GM13977 (cell line): ENCODE data around the gene DYNC1I1.

Experiments
- DNase-seq: peaks from one replicate; pipeline ENCODE4 v3.0.0; 2012; ENCODE audit warnings: low spot score
- in situ Hi-C: fragments of 300-500 bp; cut with MboI; formaldehyde crosslinking; loops from one replicate; pipeline ENCODE4 v1.12.0; 2022; ENCODE audit warnings: low sequenced_read_pairs, low pct_unique_long_range_greater_than_20kb, mixed read lengths, inconsistent platforms; ENCODE audit not compliant: unreplicated experiment
- TF ChIP-seq, protein P1 (sequence below): IDR thresholded peaks from 2 replicates; pipeline ENCODE4 v1.5.1; 2012; ENCODE audit warnings: mild to moderate bottlenecking, control low read depth; ENCODE audit not compliant: insufficient read depth; ENCODE audit errors: extremely low read depth, missing control alignments

DYNC1I1 gene

DNA sequence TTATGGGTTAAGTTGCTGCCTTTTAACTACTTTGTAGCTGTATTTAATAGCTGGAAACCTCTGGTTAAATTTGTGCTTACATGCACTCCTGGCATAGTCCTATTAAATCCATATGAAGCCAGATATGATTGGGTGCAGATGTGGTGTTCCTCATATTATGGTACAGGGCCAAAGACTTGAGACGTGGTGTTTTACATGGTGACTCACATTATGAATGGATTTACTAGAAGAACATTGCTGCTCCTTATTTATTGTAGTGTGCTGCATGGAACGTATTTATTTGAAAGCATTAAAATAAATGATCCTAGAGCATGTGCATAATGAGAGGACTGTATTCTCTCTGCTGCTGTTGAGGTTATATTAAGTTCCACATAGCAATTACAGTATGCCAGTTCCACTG is 325.5 kb downstream of the DYNC1I1 start:
- no peak for DNase-seq
- TF ChIP-seq, protein P1, sequence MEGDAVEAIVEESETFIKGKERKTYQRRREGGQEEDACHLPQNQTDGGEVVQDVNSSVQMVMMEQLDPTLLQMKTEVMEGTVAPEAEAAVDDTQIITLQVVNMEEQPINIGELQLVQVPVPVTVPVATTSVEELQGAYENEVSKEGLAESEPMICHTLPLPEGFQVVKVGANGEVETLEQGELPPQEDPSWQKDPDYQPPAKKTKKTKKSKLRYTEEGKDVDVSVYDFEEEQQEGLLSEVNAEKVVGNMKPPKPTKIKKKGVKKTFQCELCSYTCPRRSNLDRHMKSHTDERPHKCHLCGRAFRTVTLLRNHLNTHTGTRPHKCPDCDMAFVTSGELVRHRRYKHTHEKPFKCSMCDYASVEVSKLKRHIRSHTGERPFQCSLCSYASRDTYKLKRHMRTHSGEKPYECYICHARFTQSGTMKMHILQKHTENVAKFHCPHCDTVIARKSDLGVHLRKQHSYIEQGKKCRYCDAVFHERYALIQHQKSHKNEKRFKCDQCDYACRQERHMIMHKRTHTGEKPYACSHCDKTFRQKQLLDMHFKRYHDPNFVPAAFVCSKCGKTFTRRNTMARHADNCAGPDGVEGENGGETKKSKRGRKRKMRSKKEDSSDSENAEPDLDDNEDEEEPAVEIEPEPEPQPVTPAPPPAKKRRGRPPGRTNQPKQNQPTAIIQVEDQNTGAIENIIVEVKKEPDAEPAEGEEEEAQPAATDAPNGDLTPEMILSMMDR: no peak

DNA sequence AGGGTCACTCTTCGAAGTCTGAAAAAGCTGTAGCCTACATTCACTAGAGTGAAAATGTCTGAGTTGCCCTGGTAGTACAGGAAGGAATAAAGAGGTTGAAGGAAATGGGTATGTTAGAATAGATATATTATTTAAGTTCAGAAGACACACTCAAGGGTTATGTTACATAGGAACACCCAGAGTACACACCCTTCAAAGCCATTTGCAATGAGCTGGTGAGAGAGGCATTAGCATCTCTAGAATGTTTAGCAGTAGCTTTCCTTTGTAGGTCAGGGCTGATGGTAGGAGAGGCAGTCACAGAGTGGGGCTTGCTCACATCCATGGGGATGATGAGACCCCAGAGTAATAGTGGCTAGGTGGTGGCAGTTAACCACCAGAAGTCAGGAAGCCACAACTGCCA is 328.4 kb downstream of the DYNC1I1 start:
- DNase-seq: no peak
- TF ChIP-seq, protein P1: no peak
- in situ Hi-C loops: no loop called here

More for the DNA sequence above, 325.5 kb downstream of the DYNC1I1 start:
- in situ Hi-C loops: no loop called here

DNA sequence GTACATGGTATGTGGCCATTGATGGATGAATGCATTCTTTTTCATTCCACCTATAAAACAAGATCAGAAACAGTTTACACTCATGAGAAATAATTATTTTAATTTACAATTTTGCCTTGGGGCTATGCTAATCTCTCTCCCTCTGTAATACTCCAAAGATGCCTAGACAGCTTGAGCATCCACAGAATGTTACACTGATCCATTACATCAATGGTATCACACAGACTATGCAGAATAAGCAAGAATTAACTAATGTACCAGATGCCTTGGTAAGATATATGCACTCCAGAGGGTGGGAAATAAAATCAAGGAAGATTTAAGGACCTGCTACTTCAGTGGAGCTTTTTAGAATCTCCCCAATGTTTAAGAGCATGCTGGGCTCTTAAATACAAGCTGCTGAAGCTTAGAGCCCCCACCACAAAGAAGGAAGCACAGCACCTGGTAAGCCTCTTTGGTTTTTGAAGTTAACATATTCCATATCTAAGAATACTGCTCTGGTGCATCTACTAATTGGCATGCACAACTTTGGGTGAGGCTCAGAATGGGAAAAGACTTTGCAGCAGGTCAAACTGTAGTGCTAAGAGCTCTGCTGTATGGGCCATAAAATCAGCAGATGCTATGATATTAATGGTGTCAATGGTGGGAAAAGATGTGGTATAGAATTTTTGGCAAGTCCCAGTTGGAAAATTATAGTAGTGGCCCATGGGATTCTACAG is 329.9 kb downstream of the DYNC1I1 start:
- in situ Hi-C loops: no loop called here
- DNase-seq: no peak
- TF ChIP-seq, protein P1: no peak

DNA sequence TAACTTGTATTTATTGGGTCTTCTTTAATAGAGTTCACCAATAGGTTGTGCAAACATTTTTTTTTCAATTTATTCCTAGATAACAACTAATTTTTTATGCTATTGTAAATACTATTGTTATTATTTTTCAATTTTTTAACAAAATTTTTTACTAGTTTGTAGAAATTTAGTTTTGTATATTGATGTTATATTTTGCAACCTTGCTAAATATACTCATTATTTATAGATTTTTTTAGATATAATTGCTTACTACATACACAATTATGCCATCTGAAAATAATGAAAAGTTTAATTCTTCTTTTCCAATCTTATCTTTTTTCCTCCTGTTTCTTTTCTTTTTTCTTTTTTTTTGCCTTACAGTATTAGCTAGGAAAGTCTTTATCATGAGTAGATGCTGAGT is 332.6 kb downstream of the DYNC1I1 start:
- TF ChIP-seq, protein P1: no peak
- in situ Hi-C loops: no loop called here
- DNase-seq: no peak

DNA sequence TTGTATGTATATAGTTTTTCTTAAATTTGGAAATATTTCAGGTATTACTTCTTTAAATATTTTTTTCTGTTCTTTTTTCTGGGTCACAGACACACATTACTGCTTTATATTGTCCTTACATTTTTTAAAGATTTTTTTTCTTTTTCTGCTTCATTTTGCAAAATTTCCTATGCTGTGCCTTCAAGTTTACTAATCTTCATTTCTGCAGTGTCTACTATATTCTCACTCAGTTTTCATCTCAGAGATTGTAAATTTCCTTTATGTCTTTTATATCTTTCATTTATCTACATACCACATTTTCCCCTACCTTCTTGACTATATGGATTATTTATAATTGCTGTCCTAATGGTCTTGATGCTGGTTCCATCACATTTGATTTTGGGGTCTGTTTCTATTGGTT is 339.1 kb downstream of the DYNC1I1 start:
- TF ChIP-seq, protein P1: no peak
- no peak for DNase-seq
- in situ Hi-C loops: no loop called here

DNA sequence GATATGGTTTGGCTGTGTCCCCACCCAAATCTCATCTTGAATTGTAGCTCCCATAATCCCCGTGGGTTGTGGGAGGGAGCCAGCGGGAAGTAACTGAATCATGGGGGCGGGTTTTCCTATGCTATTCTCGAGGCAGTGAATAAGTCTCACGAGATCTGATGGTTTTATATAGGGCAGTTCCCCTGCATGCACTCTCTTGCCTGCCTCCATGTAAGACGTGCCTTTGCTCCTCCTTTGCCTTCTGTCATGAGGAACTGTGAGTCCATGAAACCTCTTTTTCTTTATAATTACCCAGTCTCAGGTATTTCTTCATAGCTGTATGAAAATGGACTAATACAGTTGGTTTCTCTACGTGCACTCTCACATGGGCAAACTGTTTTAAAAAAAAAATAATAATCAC is 341.8 kb downstream of the DYNC1I1 start:
- TF ChIP-seq, protein P1: no peak
- in situ Hi-C loops: no loop called here
- no peak for DNase-seq
